SK-N-SH (cell line): ENCODE results near the gene DPP10.

Source experiments
- CHD2 ChIP-seq: fragments of 150-350 bp; IDR thresholded peaks from 2 replicates; pipeline ENCODE4 v1.6.1; 2018; ENCODE audit warnings: low read length; ENCODE audit not compliant: partially characterized antibody
- EP300 ChIP-seq, 2 experiments: IDR thresholded peaks; 2 replicates each; pipeline versions ENCODE4 v1.4.0 to v1.6.1; 2012; ENCODE audit warnings: borderline replicate concordance in 1 of 2, low read depth in 1 of 2, low read length in 1 of 2
- FOXJ3 ChIP-seq: sonication (generic); formaldehyde crosslinking; IDR thresholded peaks from 2 replicates; pipeline ENCODE4 v1.5.1; 2020; ENCODE audit warnings: mild to moderate bottlenecking, missing genetic modification reagents
- JUND ChIP-seq: IDR thresholded peaks from 2 replicates; pipeline ENCODE4 v1.4.0; 2012
- MXI1 ChIP-seq: IDR thresholded peaks from 2 replicates; pipeline ENCODE4 v1.6.1; 2012; ENCODE audit warnings: mild to moderate bottlenecking, low read depth, low read length, improper control_type of control experiment
- POLR2AphosphoS5 ChIP-seq: IDR thresholded peaks from 2 replicates; pipeline ENCODE4 v1.6.1; 2012; ENCODE audit warnings: low read depth, low read length
- RAD21 ChIP-seq: IDR thresholded peaks from 2 replicates; pipeline ENCODE4 v1.6.1; 2012; ENCODE audit warnings: mild to moderate bottlenecking, low read length
- RFX5 ChIP-seq: IDR thresholded peaks from 2 replicates; pipeline ENCODE4 v1.6.1; 2012; ENCODE audit warnings: mild to moderate bottlenecking, improper control_type of control experiment, low read length
- TAF1 ChIP-seq: IDR thresholded peaks from 2 replicates; pipeline ENCODE4 v1.6.1; 2012; ENCODE audit warnings: low read depth, mild to moderate bottlenecking, low read length, moderate library complexity, borderline replicate concordance
- USF2 ChIP-seq: fragments of 150-350 bp; IDR thresholded peaks from 2 replicates; pipeline ENCODE4 v1.6.1; 2017; ENCODE audit warnings: antibody characterized with exemption, low read length, low read depth, borderline replicate concordance
- TF ChIP-seq, protein P1 (sequence below): fragments of 200-600 bp; sonication (generic); IDR thresholded peaks from 2 replicates; pipeline ENCODE4 v1.6.1; 2017; ENCODE audit warnings: antibody characterized with exemption, mild to moderate bottlenecking, moderate library complexity
- TF ChIP-seq, protein P2 (sequence below): IDR thresholded peaks from 2 replicates; pipeline ENCODE4 v1.4.0; 2012; ENCODE audit warnings: low read depth
- TF ChIP-seq, protein P3 (sequence below): fragments of 150-350 bp; IDR thresholded peaks from 2 replicates; pipeline ENCODE4 v1.6.1; 2016; ENCODE audit warnings: mild to moderate bottlenecking, low read depth, low read length

- no peak for TF ChIP-seq RFX5
- no peak for TF ChIP-seq FOXJ3 (CRISPR knock-in tag)
- TF ChIP-seq, protein P1, sequence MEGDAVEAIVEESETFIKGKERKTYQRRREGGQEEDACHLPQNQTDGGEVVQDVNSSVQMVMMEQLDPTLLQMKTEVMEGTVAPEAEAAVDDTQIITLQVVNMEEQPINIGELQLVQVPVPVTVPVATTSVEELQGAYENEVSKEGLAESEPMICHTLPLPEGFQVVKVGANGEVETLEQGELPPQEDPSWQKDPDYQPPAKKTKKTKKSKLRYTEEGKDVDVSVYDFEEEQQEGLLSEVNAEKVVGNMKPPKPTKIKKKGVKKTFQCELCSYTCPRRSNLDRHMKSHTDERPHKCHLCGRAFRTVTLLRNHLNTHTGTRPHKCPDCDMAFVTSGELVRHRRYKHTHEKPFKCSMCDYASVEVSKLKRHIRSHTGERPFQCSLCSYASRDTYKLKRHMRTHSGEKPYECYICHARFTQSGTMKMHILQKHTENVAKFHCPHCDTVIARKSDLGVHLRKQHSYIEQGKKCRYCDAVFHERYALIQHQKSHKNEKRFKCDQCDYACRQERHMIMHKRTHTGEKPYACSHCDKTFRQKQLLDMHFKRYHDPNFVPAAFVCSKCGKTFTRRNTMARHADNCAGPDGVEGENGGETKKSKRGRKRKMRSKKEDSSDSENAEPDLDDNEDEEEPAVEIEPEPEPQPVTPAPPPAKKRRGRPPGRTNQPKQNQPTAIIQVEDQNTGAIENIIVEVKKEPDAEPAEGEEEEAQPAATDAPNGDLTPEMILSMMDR: no peak
- no peak for TF ChIP-seq RAD21
- TF ChIP-seq CHD2: no peak
- TF ChIP-seq POLR2AphosphoS5: no peak
- no peak for TF ChIP-seq MXI1
- no peak for TF ChIP-seq USF2
- TF ChIP-seq TAF1: no peak
- TF ChIP-seq, protein P2, sequence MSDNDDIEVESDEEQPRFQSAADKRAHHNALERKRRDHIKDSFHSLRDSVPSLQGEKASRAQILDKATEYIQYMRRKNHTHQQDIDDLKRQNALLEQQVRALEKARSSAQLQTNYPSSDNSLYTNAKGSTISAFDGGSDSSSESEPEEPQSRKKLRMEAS: no peak
- no peak for TF ChIP-seq JUND
- no peak for TF ChIP-seq EP300 (IDR thresholded peaks at IDR 0.05; ENCODE audit: borderline replicate concordance in 1 of 2, low read depth in 1 of 2, low read length in 1 of 2)
- TF ChIP-seq, protein P3, sequence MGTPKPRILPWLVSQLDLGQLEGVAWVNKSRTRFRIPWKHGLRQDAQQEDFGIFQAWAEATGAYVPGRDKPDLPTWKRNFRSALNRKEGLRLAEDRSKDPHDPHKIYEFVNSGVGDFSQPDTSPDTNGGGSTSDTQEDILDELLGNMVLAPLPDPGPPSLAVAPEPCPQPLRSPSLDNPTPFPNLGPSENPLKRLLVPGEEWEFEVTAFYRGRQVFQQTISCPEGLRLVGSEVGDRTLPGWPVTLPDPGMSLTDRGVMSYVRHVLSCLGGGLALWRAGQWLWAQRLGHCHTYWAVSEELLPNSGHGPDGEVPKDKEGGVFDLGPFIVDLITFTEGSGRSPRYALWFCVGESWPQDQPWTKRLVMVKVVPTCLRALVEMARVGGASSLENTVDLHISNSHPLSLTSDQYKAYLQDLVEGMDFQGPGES: no peak
These were observed 166.8 kb downstream of the DPP10 start for GRCh38 chr2:114609203-114609602.
